Fibroblast of the aortic adventitia (primary cell): Measurements from ENCODE around the gene MYNN. TPM values are rescaled to one million over a fixed set of nuclear protein-coding genes. Genes with fewer than 3 reads are reported as not detected.

Experiments
- DNase-seq: peaks from one replicate; pipeline ENCODE4 v3.0.0-alpha.2; 2010; ENCODE audit warnings: low read depth
- H3K4me3 ChIP-seq: 2 replicates; pipeline ENCODE4 v1.5.1; 2011; ENCODE audit warnings: low read depth, mild to moderate bottlenecking, control low read depth, low read length, moderate library complexity
- CTCF ChIP-seq: IDR thresholded peaks from 2 replicates; pipeline ENCODE4 v1.5.1; 2011; ENCODE audit warnings: mild to moderate bottlenecking, low read length, control low read depth, inconsistent platforms; ENCODE audit not compliant: insufficient read depth
- total RNA-seq: library from RNA; depleted of rRNA; stranded (reverse); fragments of >200 nt; gene quantifications from 2 replicates; pipeline ENCODE4 v1.2.3, GENCODE V29; 2012; ENCODE audit warnings: low replicate concordance

MYNN gene
- total RNA-seq, 1 donor: 27.1 TPM

- DNase-seq: no peak
- TF ChIP-seq CTCF: no peak
- H3K4me3 ChIP-seq: no peak overlapping the region
These were observed 7.5 kb downstream of the MYNN start for GRCh38 chr3:169780742-169781141.

GRCh38 chr3:169781209-169781855 is 8.1 kb downstream of the MYNN start:
- no peak overlapping the region for H3K4me3 ChIP-seq
- DNase-seq: no peak
- no peak for TF ChIP-seq CTCF

- no peak for TF ChIP-seq CTCF
- no peak overlapping the region for H3K4me3 ChIP-seq
- DNase-seq: no peak
These were observed 13.9 kb downstream of the MYNN start for GRCh38 chr3:169787120-169787519.

DNA sequence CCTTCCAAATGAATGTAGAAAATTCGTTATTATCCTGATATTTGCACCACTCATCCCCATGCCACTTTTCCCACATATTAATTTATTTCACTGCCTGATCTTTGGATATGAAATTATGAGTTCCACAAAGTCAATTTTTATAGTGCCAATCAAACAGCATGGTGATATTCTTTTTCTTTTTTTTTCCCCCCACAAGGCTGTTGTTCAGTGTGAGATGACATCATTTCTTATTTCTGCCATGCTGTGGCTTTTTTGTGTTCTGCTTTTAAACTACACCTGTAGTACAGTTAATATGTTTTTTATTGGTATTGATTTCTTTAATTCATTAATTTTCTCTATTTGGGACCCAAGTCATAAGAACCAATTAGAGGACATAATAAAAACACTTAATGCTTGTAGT is 14.6 kb downstream of the MYNN start:
- TF ChIP-seq CTCF: no peak
- no peak overlapping the region for H3K4me3 ChIP-seq
- no peak for DNase-seq

GRCh38 chr3:169790219-169790618 is 17.0 kb downstream of the MYNN start:
- no peak overlapping the region for H3K4me3 ChIP-seq
- TF ChIP-seq CTCF: no peak
- DNase-seq: no peak

- peak; percentile 37 for DNase-seq
- TF ChIP-seq CTCF: no peak
- no peak overlapping the region for H3K4me3 ChIP-seq
These were observed 17.7 kb downstream of the MYNN start for GRCh38 chr3:169790687-169791429.
